H1 (cell line): ENCODE measurements around the gene PDE8B. TPM values are rescaled to one million over a fixed set of nuclear protein-coding genes. Genes with fewer than 3 reads are reported as not detected.

Experiments used
- CTCF ChIA-PET: fragments of 300-600 bp; sonication (Branson Sonifier 250); formaldehyde crosslinking; loops from one replicate; lab custom pipeline; 2021; ENCODE audit not compliant: partially characterized antibody; lab: Charles Lee
- POLR2A ChIA-PET: fragments of 300-600 bp; sonication (Branson Sonifier 250); formaldehyde crosslinking; loops from one replicate; lab custom pipeline; 2021; ENCODE audit warnings: inconsistent platforms; ENCODE audit not compliant: partially characterized antibody; lab: Charles Lee
- DNase-seq, 2 experiments: peaks; one replicate each; pipeline versions ENCODE4 v3.0.0 to v3.0.0-alpha.2; 2010 to 2022; ENCODE audit warnings: low spot score in 2 of 2, low read depth in 1 of 2, mixed read lengths in 1 of 2
- FAIRE-seq: peaks from 2 replicates; lab custom pipeline; 2011; peaks lifted over from hg19 to GRCh38; lab: Jason Lieb, UNC
- H2AFZ ChIP-seq: 2 replicates; pipeline ENCODE4 v1.8.1; 2012; ENCODE audit warnings: low read length, inconsistent platforms
- H2AK5ac ChIP-seq: 2 replicates; pipeline ENCODE4 v1.6.1; 2013; ENCODE audit warnings: low read depth, low read length
- H2BK120ac ChIP-seq: replicated peaks from 2 replicates; pipeline ENCODE3; 2013; ENCODE audit warnings: low read depth, low read length, inconsistent platforms
- H2BK12ac ChIP-seq: 2 replicates; pipeline ENCODE4 v1.6.1; 2013; ENCODE audit warnings: low read depth, low read length
- H2BK15ac ChIP-seq: 2 replicates; pipeline ENCODE4 v1.6.1; 2013; ENCODE audit warnings: low read length
- H2BK20ac ChIP-seq: 2 replicates; pipeline ENCODE4 v1.6.1; 2013; ENCODE audit warnings: low read length
- H2BK5ac ChIP-seq: 2 replicates; pipeline ENCODE4 v1.6.1; 2013; ENCODE audit warnings: low read depth, low read length
- H3K14ac ChIP-seq: 2 replicates; pipeline ENCODE4 v1.6.1; 2013; ENCODE audit warnings: inconsistent platforms; ENCODE audit not compliant: insufficient read length
- H3K18ac ChIP-seq: 2 replicates; pipeline ENCODE4 v1.6.1; 2013; ENCODE audit warnings: low read length; ENCODE audit errors: extremely low read depth
- H3K23ac ChIP-seq: 2 replicates; pipeline ENCODE4 v1.6.1; 2013; ENCODE audit warnings: inconsistent platforms; ENCODE audit not compliant: insufficient read length
- H3K23me2 ChIP-seq: 2 replicates; pipeline ENCODE4 v1.6.1; 2013; ENCODE audit warnings: low read depth, low read length
- H3K27ac ChIP-seq: 2 replicates; pipeline ENCODE4 v1.6.1; 2011; ENCODE audit warnings: low read depth, low read length, inconsistent platforms
- H3K27me3 ChIP-seq, 4 experiments: replicated peaks in 1 of 4; 1 replicate in 1 of 4; 2 replicates in 3 of 4; pipeline versions ENCODE4 v1.6.1 to v1.8.1; 2011 to 2013; ENCODE audit warnings: low read length in 3 of 4, mild to moderate bottlenecking in 3 of 4, inconsistent platforms in 2 of 4, mixed read lengths in 2 of 4, moderate library complexity in 1 of 4; ENCODE audit not compliant: control insufficient read depth in 3 of 4, insufficient read depth in 3 of 4; ENCODE audit errors: extremely low read depth in 1 of 4
- H3K36me3 ChIP-seq, 4 experiments: 2 replicates each; pipeline versions ENCODE4 v1.6.1 to v1.8.1; 2011 to 2013; ENCODE audit warnings: mild to moderate bottlenecking in 4 of 4, low read length in 3 of 4, moderate library complexity in 2 of 4, control low read depth in 1 of 4, inconsistent platforms in 1 of 4; ENCODE audit not compliant: insufficient read depth in 4 of 4, control insufficient read depth in 2 of 4
- H3K4ac ChIP-seq: replicated peaks from 2 replicates; pipeline ENCODE3; 2013; ENCODE audit warnings: low read length, low read depth, mixed read lengths, inconsistent platforms; ENCODE audit not compliant: insufficient read length
- H3K4me1 ChIP-seq, 4 experiments: replicated peaks in 1 of 4; 1 replicate in 1 of 4; 2 replicates in 3 of 4; pipeline versions ENCODE4 v1.6.1 to v1.8.1; 2011 to 2013; ENCODE audit warnings: low read length in 3 of 4, inconsistent platforms in 2 of 4, mixed read lengths in 1 of 4; ENCODE audit not compliant: insufficient read depth in 4 of 4, control insufficient read depth in 3 of 4
- H3K4me2 ChIP-seq, 2 experiments: 2 replicates each; pipeline versions ENCODE4 v1.6.1 to v1.8.1; 2011 to 2013; ENCODE audit warnings: low read depth in 2 of 2, low read length in 2 of 2, control low read depth in 1 of 2, inconsistent platforms in 1 of 2, mild to moderate bottlenecking in 1 of 2; ENCODE audit not compliant: insufficient read depth in 1 of 2
- H3K4me3 ChIP-seq, 4 experiments: fragments of 200-600, 300-600 bp in 1 of 4; sonication (generic), shearing (Covaris generic), sonication (Bioruptor Twin) in 1 of 4; 2 replicates each; pipeline versions ENCODE4 v1.5.1 to v1.8.1; 2011 to 2016; ENCODE audit warnings: low read length in 4 of 4, low read depth in 3 of 4, control low read depth in 2 of 4, inconsistent platforms in 2 of 4, mild to moderate bottlenecking in 2 of 4, mixed read lengths in 1 of 4, moderate library complexity in 1 of 4; ENCODE audit not compliant: insufficient read depth in 2 of 4; ENCODE audit errors: extremely low read depth in 1 of 4
- H3K56ac ChIP-seq: replicated peaks from 2 replicates; pipeline ENCODE3; 2013; ENCODE audit warnings: low read depth, mild to moderate bottlenecking, mixed read lengths, low read length, inconsistent platforms; ENCODE audit not compliant: insufficient read length
- H3K79me1 ChIP-seq: 2 replicates; pipeline ENCODE4 v1.6.1; 2013; ENCODE audit warnings: low read depth, low read length, control low read depth
- H3K79me2 ChIP-seq, 2 experiments: 2 replicates each; pipeline versions ENCODE4 v1.6.1 to v1.8.1; 2012 to 2013; ENCODE audit warnings: low read length in 2 of 2, mild to moderate bottlenecking in 2 of 2, inconsistent platforms in 1 of 2; ENCODE audit not compliant: insufficient read depth in 2 of 2, control insufficient read depth in 1 of 2
- H3K9ac ChIP-seq, 4 experiments: replicated peaks in 1 of 4; 1 replicate in 1 of 4; 2 replicates in 3 of 4; pipeline versions ENCODE4 v1.6.1 to v1.8.1; 2011 to 2013; ENCODE audit warnings: low read depth in 3 of 4, low read length in 3 of 4, control low read depth in 2 of 4, mild to moderate bottlenecking in 2 of 4, moderate library complexity in 2 of 4, inconsistent platforms in 1 of 4; ENCODE audit errors: extremely low read depth in 1 of 4
- H3K9me3 ChIP-seq, 2 experiments: 2 replicates each; pipeline versions ENCODE4 v1.6.1 to v1.8.1; 2012 to 2013; ENCODE audit warnings: mild to moderate bottlenecking in 2 of 2, moderate library complexity in 2 of 2, control low read depth in 1 of 2, inconsistent platforms in 1 of 2, low read depth in 1 of 2, low read length in 1 of 2, mixed read lengths in 1 of 2; ENCODE audit not compliant: insufficient read depth in 2 of 2
- H4K20me1 ChIP-seq, 2 experiments: replicated peaks in 1 of 2; 2 replicates each; pipeline versions ENCODE3 to v1.8.1; 2011 to 2013; ENCODE audit warnings: inconsistent platforms in 2 of 2, low read length in 2 of 2, mild to moderate bottlenecking in 1 of 2; ENCODE audit not compliant: insufficient read depth in 2 of 2, control insufficient read depth in 1 of 2
- H4K5ac ChIP-seq: 2 replicates; pipeline ENCODE4 v1.6.1; 2013; ENCODE audit warnings: low read length, low read depth, mixed read lengths, inconsistent platforms; ENCODE audit not compliant: insufficient read length
- H4K8ac ChIP-seq: 2 replicates; pipeline ENCODE4 v1.8.0; 2013; ENCODE audit warnings: mild to moderate bottlenecking, moderate library complexity, low read length, inconsistent platforms; ENCODE audit not compliant: insufficient read depth; ENCODE audit errors: extremely low read depth
- H4K91ac ChIP-seq: replicated peaks from 2 replicates; pipeline ENCODE3; 2013; ENCODE audit warnings: low read length, mixed read lengths, inconsistent platforms; ENCODE audit not compliant: insufficient read length
- BCL11A ChIP-seq, 2 experiments: IDR thresholded peaks; one replicate each; pipeline ENCODE4 v1.6.1; 2011; ENCODE audit warnings: low read depth in 2 of 2, low read length in 2 of 2, mild to moderate bottlenecking in 2 of 2
- EGR1 ChIP-seq: IDR thresholded peaks from 2 replicates; pipeline ENCODE4 v1.6.1; 2011; ENCODE audit warnings: low read depth, low read length, borderline replicate concordance
- EZH2 ChIP-seq: fragments of 200-600 bp; sonication (generic); IDR thresholded peaks from 2 replicates; pipeline ENCODE4 v1.7.1; 2012; ENCODE audit warnings: low read depth, mild to moderate bottlenecking, moderate library complexity, low read length, inconsistent platforms; ENCODE audit not compliant: severe bottlenecking
- GABPA ChIP-seq: IDR thresholded peaks from 2 replicates; pipeline ENCODE4 v1.6.1; 2011; ENCODE audit warnings: mild to moderate bottlenecking, low read length, moderate library complexity, borderline replicate concordance; ENCODE audit not compliant: insufficient read depth
- HDAC2 ChIP-seq, 2 experiments: fragments of 300-600 bp in 1 of 2; sonication (generic) in 1 of 2; IDR thresholded peaks; 2 replicates each; pipeline ENCODE4 v1.6.1; 2011 to 2012; ENCODE audit warnings: low read depth in 2 of 2, low read length in 2 of 2, mild to moderate bottlenecking in 2 of 2, moderate library complexity in 2 of 2, borderline replicate concordance in 1 of 2, inconsistent platforms in 1 of 2
- HDAC6 ChIP-seq: IDR thresholded peaks from one replicate; pipeline ENCODE4 v1.7.1; 2012; ENCODE audit warnings: low read depth, mild to moderate bottlenecking, inconsistent platforms, low read length, moderate library complexity
- JUND ChIP-seq: IDR thresholded peaks from 2 replicates; pipeline ENCODE4 v1.6.1; 2011; ENCODE audit warnings: mild to moderate bottlenecking, improper control_type of control experiment, low read length
- POLR2AphosphoS5 ChIP-seq: IDR thresholded peaks from 2 replicates; pipeline ENCODE4 v1.6.1; 2011; ENCODE audit warnings: low read depth, low read length
- RAD21 ChIP-seq, 2 experiments: IDR thresholded peaks in 1 of 2; conservative IDR thresholded peaks in 1 of 2; 2 replicates each; pipeline ENCODE4 v1.6.1; 2011; ENCODE audit warnings: low read depth in 2 of 2, low read length in 2 of 2, improper control_type of control experiment in 1 of 2, inconsistent platforms in 1 of 2, mild to moderate bottlenecking in 1 of 2, moderate library complexity in 1 of 2
- SIRT6 ChIP-seq: IDR thresholded peaks from one replicate; pipeline ENCODE4 v1.7.1; 2012; ENCODE audit warnings: low read length, inconsistent platforms
- TAF1 ChIP-seq: IDR thresholded peaks from 2 replicates; pipeline ENCODE4 v1.6.1; 2011; ENCODE audit warnings: mild to moderate bottlenecking, low read depth, low read length
- TAF7 ChIP-seq: optimal IDR thresholded peaks from 2 replicates; pipeline ENCODE3; 2011; ENCODE audit warnings: low read depth, mild to moderate bottlenecking, inconsistent platforms, low read length, moderate library complexity, borderline replicate concordance
- TBP ChIP-seq: IDR thresholded peaks from 2 replicates; pipeline ENCODE4 v1.6.1; 2011; ENCODE audit warnings: low read depth, low read length, improper control_type of control experiment
- YY1 ChIP-seq: IDR thresholded peaks from 2 replicates; pipeline ENCODE4 v1.6.1; 2011; ENCODE audit warnings: low read depth, mild to moderate bottlenecking, low read length
- WGBS, 2 experiments: shearing (Covaris generic) in 1 of 2; methylation state at CpG; one replicate each; pipeline versions ENCODE4 v1.1.6 to v1.1.7; 2013 to 2015; ENCODE audit warnings: low lambda C conversion rate in 2 of 2, mixed read lengths in 2 of 2, inconsistent platforms in 1 of 2, low coverage in 1 of 2, missing lambda C conversion rate in 1 of 2; ENCODE audit not compliant: insufficient replicate concordance in 2 of 2, insufficient coverage in 1 of 2, insufficient read length in 1 of 2; ENCODE audit errors: extremely low coverage in 1 of 2, missing lambda C conversion rate in 1 of 2; 5-methylcytosine and 5-hydroxymethylcytosine counted together
- polyA plus RNA-seq, 7 experiments: library from polyadenylated mRNA; depleted of rRNA in 3 of 7; stranded (reverse) in 5 of 7; unstranded in 2 of 7; fragments of >200 nt in 5 of 7; fragments of 200-250 nt in 2 of 7; gene quantifications; 1 replicate in 5 of 7; 2 replicates in 1 of 7; 4 replicates in 1 of 7; pipeline versions ENCODE4 v1.2.1 to v1.2.3, GENCODE V29; 2011 to 2013; ENCODE audit warnings: missing spikeins in 2 of 7, mixed read lengths in 2 of 7
- total RNA-seq: library from RNA; stranded (reverse); fragmentation: NEBNext Ultra II Directional; extraction: Animal tissue kit (Norgen Biotek cat#: 25700); gene quantifications from 2 replicates; pipeline ENCODE4 v1.2.1, GENCODE V29; 2021

PDE8B gene
- total and polyA plus RNA-seq, 2 of the 8 experiments (the other 6 are each of a cell fraction or from before 2014, with no cell fraction given) = 0.32 to 1.1 TPM

- no peak overlapping the region for H2AFZ ChIP-seq
- WGBS, 2 experiments = 95% methylated on average over 1 of the region's 1 CpG; no CpG with 5 or more reads in 1 of the 2 experiments
- TF ChIP-seq HDAC6 (no peak), EZH2 (no peak), HDAC2 (IDR thresholded peaks at IDR 0.05; ENCODE audit: borderline replicate concordance in 1 of 2, low read depth in 2 of 2, low read length in 2 of 2) (no peak), SIRT6 (no peak), TBP (no peak), YY1 (no peak), TAF7 (no peak), TAF1 (no peak), BCL11A (IDR thresholded peaks at IDR 0.05; ENCODE audit: low read depth in 2 of 2, low read length in 2 of 2) (no peak), GABPA (no peak), EGR1 (no peak), RAD21 (IDR thresholded peaks at IDR 0.05 in 1 of 2, conservative IDR thresholded peaks at IDR 0.05 in 1 of 2; ENCODE audit: low read depth in 2 of 2, low read length in 2 of 2) (no peak), POLR2AphosphoS5 (no peak), JUND (no peak)
Observed at GRCh38 chr5:77311214-77311571, 100.7 kb downstream of the PDE8B start.

More at GRCh38 chr5:77311214-77311571, 100.7 kb downstream of the PDE8B start:
- Histone ChIP-seq H3K27ac (no peak overlapping the region), H3K56ac (no peak overlapping the region), H3K4me1 (no peaks in the 10 kb centered on the region), H2BK12ac (no peak overlapping the region), H2BK5ac (no peak overlapping the region), H3K9me3 (no peaks in the 10 kb centered on the region), H3K4me2 (no peak overlapping the region), H4K8ac (no peak overlapping the region), H4K20me1 (no peaks in the 10 kb centered on the region), H4K5ac (no peak overlapping the region), H3K23ac (no peak overlapping the region), H3K14ac (no peak overlapping the region), H3K23me2 (no peaks in the 10 kb centered on the region), H3K27me3 (peaks cover 0 to 7% (median 5%) of the 10 kb centered on the region in 4 experiments; a peak in 4 of 7 replicates), H3K4ac (no peak overlapping the region), H3K79me2 (no peaks in the 10 kb centered on the region), H3K79me1 (no peaks in the 10 kb centered on the region), H3K9ac (no peak overlapping the region), H3K36me3 (no peaks in the 10 kb centered on the region), H3K18ac (no peak overlapping the region), H2AK5ac (no peak overlapping the region), H2BK120ac (no peak overlapping the region), H3K4me3 (no peak overlapping the region), H2BK20ac (no peak overlapping the region), H4K91ac (no peak overlapping the region), H2BK15ac (no peak overlapping the region)
- no peak for FAIRE-seq
- CTCF ChIA-PET = no interaction called here
- no peak for DNase-seq
- POLR2A ChIA-PET = no interaction called here
